ENCODE data around the gene PTPMT1. TPM values are rescaled to one million over a fixed set of nuclear protein-coding genes. Genes with fewer than 3 reads are reported as not detected.
"Not testable (repeated sequence)": the region's sequence is repeated elsewhere in the genome, so short reads cannot be mapped to it uniquely, and the experiment has no call there.

PTPMT1 gene, protein sequence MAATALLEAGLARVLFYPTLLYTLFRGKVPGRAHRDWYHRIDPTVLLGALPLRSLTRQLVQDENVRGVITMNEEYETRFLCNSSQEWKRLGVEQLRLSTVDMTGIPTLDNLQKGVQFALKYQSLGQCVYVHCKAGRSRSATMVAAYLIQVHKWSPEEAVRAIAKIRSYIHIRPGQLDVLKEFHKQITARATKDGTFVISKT
- total RNA-seq (2014; rRNA removed; shearing (Covaris generic); ENCODE audit: low replicate concordance): 24.4 and 86.0 TPM in 2 replicates

DNA sequence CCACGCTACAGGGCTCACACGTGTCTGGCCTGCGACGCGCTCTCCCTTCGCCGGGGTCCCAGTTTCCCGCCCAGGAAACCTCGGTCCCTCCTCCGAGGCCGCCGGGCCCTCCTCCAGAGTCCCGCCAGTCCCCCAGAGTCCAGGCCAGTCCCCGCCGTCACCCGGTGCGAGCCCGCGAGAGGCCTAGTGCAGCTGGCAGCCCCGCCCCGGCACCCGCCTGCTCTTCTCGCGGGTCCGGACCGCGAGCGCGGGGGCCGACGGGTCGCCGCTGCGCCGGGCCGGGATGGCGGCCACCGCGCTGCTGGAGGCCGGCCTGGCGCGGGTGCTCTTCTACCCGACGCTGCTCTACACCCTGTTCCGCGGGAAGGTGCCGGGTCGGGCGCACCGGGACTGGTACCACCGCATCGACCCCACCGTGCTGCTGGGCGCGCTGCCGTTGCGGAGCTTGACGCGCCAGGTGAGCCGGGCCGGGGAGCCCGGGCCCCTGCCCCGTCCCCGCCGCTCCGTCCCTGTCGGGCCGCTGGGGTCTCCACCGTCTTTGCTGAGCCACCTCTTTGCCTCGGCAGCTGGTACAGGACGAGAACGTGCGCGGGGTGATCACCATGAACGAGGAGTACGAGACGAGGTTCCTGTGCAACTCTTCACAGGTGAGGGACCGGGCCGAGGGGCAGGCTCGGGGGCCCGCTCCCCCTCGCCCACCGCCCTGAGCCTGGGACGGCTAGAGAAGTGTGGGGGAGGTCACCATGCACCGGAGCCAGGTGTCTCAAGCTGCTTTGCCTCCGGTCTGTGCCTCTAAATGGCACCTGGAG lies at the start of gene PTPMT1:
TSS of gene PTPMT1 (plus strand) at position 260 of the 809 bp plus-strand sequence. CDS start at position 284, 24 bp downstream.
- no peaks in the 10 kb centered on the region for H3K9me3 ChIP-seq
- peak within 1 kb of the TSS; percentile 91 for H3K4me3 ChIP-seq
- no peaks in the 10 kb centered on the region for H3K27me3 ChIP-seq
- DNase-seq: peak; percentile 84
- peaks cover 21% of the 10 kb centered on the region for H3K36me3 ChIP-seq

DNA sequence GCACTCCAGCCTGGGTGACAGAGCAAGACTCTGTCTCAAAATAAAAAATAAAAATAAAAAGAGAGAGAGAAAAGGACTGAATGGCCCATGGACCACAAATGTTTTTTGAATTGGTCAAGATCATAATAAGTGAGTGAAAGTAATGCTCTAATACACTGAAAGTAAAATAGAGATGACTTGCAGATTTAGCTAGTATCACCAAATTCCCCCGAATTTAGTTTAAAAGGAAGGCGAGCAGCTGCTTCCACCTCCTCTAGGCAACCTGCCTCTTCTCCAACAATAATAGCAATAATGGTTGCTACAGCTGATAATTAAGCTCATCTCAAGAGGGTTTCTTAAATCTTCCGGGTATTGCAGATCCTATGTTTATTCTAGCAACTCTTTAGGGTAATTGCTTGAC lies 49.2 kb upstream of the PTPMT1 start:
- no peaks in the 10 kb centered on the region for H3K9me3 ChIP-seq
- no peak overlapping the region for H3K4me3 ChIP-seq
- DNase-seq: no peak
- peaks cover 12% of the 10 kb centered on the region for H3K36me3 ChIP-seq
- no peaks in the 10 kb centered on the region for H3K27me3 ChIP-seq

DNA sequence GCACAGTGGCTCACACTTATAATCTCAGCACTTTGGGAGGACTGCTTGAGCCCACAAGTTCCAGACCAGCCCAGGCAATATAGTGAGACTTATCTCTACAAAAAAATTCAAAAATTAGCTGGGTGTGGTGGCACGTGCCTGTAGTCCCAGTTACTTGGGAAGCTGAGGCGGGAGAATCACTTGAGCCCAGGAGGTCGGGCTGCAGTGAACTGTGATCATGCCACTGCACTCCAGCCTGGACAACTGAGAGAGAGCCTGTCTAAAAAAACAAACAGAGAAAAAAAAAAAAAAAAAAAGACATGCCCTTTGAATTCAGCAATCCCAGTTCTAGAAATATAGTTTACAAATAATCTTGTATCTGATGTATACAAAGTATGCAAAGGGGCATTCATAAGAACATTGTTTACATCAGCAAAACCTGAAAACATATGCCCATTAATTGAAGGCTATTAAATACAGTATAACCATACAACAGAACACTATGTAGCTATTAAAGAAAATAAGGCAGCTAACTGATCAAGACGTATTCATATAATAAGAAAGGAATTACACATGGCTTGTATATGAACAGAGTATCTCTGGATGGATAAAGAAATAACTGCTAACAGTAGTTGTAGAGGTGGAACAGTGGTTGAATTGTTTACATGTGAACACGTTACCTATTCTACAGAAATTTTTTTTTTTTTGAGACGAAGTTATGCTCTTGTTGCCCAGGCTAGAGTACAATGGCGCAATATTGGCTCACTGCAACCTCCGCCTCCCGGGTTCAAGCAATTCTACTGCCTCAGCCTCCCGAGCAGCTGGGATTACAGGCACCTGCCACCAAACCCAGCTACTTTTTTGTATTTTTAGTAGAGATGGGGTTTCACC lies 48.2 kb upstream of the PTPMT1 start:
- no peaks in the 10 kb centered on the region for H3K27me3 ChIP-seq
- H3K9me3 ChIP-seq: no peaks in the 10 kb centered on the region
- no peak overlapping the region for H3K4me3 ChIP-seq
- peaks cover 12% of the 10 kb centered on the region for H3K36me3 ChIP-seq
- no peak for DNase-seq

DNA sequence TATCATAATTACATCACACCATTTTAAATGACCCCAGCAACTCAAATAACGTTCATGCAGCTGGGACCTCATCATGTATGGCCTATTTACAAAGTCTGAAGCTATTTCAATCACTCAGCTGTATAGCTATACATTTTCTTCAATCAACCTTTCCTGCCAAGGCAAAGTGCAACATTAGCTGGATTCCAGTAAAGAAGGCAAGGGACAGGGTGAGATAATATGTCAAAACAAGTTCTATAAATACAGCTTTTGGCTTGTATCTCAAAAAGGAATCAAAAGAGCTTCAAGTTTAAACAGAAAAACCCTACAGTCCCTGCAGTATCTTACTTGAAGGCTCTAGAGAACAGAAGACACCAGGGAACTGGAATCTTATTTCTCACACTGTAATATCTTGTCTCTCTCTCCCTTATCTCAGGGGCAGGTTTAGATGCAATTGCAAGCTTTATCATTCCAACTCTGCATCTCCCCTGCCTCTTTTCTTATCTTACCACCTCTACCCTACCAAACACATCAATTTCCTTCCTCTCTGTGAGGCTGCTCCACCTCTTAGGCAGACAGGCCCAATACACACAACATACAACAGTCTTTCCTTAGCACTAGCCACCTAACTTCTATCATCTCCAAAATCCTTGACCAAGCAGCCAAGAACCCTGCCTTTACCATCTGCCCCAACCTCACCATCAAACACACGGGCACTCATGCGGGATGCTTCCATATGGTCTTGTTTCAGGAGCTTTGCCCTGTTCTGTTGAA lies 47.0 kb upstream of the PTPMT1 start:
- no peak for DNase-seq
- no peak overlapping the region for H3K4me3 ChIP-seq
- H3K9me3 ChIP-seq: no peaks in the 10 kb centered on the region
- peaks cover 12% of the 10 kb centered on the region for H3K36me3 ChIP-seq
- no peaks in the 10 kb centered on the region for H3K27me3 ChIP-seq

DNA sequence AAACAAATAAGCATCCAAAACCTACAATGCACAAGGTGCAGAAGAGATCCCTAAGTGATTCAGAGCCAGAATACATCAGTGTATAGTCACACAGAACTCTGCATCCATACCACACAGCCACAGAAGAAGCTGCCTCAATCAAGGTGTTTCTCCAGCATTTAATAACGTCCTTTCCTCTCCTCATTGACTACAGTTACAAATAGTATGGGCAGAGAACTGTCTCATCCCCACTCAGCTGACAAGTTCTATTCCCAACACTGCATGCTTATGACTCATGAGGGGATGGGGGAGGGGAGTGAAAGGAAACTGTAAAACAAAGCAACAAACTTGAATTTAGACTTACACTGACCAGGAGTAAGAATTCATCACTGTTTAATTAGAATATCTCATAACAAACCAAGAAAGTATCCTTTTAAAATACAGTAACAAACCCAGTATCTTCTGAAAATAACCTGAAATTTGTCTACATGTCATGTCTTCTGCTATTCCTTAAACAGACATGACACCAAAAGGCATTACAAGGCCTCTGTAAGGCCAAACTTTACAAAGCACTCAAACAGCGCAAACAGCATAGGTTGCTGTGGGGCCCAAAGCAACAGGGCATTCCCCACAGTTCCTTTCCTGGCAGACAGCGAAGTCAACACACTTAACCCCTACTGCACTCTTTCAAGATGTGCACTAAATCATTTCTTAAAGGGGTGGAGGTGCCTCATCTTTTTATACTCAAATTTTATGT lies 41.7 kb upstream of the PTPMT1 start:
- H3K27me3 ChIP-seq: no peaks in the 10 kb centered on the region
- H3K9me3 ChIP-seq: no peaks in the 10 kb centered on the region
- H3K36me3 ChIP-seq: peaks cover 27% of the 10 kb centered on the region
- DNase-seq: peak; percentile 54
- no peak overlapping the region for H3K4me3 ChIP-seq

DNA sequence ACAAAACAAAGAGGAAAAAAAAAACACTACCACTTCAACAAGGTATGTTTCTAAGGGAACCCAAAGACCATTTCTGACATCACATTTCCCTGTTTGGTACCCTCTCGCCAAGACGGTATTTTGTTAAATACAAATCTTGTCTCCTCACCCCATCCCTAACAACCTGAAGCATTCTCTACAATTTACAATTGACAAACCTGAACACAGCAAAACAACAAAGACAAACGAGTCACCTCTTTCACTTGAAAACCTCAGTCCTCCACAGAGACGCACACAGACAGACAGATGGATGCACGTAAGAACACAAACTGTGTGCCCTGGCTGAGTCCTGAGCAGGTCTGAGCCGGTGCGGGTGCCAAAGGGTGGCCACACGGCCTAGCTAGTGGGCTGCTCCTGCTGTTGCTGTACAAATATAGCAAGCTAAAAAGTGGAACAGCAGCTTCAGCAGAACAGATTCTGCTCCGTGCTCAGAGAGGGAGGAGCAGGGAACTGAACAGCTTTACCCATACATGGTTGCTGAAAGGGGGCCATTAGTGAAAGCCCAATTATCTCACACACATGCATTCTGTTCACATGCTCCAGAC lies 41.0 kb upstream of the PTPMT1 start:
- H3K4me3 ChIP-seq: no peak overlapping the region
- H3K27me3 ChIP-seq: no peaks in the 10 kb centered on the region
- no peak for DNase-seq
- peaks cover 23% of the 10 kb centered on the region for H3K36me3 ChIP-seq
- H3K9me3 ChIP-seq: no peaks in the 10 kb centered on the region

DNA sequence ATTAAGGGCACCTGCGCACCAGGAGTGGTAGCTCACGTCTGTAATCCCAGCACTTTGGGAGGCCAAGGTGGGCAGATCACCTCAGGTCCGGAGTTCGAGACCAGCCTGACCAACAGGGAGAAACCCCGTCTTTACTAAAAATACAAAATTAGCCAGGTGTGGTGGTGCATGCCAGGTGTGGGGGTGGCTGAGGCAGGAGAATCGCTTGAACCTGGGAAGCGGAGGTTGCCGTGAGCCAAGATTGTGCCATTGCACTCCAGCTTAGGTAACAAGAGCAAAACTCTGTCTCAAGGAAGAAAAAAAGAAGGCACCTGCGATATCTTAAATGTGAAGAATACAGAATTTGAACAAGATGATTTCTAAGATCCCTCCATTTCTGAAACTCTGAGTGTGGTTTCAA lies 39.4 kb upstream of the PTPMT1 start:
- H3K9me3 ChIP-seq, H3K27me3 ChIP-seq, DNase-seq, H3K4me3 ChIP-seq: not testable (repeated sequence)
- H3K36me3 ChIP-seq: peaks cover 18% of the 10 kb centered on the region

DNA sequence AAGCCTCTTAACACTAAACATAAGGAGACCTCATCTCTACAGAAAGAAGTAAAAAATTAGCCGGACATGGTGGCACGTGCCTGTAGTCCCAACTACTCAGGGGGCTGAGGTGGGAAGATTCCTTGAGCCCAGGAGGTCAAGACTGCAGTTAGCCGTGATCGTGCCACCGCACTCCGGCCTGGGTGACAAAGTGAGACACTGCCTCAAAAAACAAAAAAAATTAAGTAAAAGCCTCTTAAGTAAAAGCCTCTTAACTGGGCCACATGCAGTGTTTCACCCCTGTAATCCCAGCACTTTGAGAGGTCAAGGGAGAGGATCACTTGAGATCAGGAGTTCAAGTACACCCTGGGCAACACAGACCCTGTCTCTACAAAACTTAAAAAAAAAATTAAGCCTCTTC lies 38.2 kb upstream of the PTPMT1 start:
- DNase-seq: no peak

DNA sequence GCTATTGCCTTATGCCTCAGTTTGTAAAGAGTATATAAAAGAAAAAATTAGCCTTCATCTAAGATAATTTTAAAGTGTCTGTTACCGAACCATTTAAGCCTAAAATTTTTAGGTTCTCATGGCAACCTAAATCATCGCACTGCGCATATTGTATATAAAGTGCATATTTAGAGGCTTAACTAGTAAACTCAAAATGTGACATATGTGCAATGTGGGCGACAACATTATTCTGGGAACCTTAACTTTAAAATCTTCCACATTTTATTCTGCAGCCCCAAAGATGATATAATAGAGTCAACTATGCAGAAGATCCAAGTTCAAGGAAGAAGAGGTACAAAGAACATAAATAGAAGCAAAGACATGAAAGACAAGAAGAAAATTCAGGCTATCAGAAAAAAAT lies 35.4 kb upstream of the PTPMT1 start:
- H3K27me3 ChIP-seq: no peaks in the 10 kb centered on the region
- H3K36me3 ChIP-seq: peaks cover 23% of the 10 kb centered on the region
- H3K9me3 ChIP-seq: no peaks in the 10 kb centered on the region
- DNase-seq: no peak
- H3K4me3 ChIP-seq: no peak overlapping the region

More for the DNA sequence above, 38.2 kb upstream of the PTPMT1 start:
- no peaks in the 10 kb centered on the region for H3K27me3 ChIP-seq
- peaks cover 21% of the 10 kb centered on the region for H3K36me3 ChIP-seq
- no peak overlapping the region for H3K4me3 ChIP-seq
- no peaks in the 10 kb centered on the region for H3K9me3 ChIP-seq

DNA sequence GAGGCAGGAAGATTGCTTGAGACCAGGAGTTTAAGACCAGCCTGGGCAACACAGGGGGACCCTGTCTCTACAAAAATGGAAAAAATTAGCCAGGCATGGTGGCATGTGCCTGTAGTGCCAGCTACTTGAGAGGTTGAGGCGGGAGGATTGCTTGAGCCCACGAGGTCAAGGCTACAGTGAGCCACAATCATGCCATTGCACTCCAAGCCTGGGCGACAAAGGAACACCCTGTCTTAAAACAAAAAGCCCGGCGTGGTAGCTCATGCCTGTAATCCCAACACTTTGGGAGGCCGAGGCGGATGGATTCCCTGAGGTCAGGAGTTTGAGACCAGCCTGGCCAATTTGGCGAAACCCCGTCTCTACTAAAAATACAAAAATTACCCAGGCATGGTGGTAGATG lies 34.7 kb upstream of the PTPMT1 start:
- H3K27me3 ChIP-seq, H3K4me3 ChIP-seq: not testable (repeated sequence)

DNA sequence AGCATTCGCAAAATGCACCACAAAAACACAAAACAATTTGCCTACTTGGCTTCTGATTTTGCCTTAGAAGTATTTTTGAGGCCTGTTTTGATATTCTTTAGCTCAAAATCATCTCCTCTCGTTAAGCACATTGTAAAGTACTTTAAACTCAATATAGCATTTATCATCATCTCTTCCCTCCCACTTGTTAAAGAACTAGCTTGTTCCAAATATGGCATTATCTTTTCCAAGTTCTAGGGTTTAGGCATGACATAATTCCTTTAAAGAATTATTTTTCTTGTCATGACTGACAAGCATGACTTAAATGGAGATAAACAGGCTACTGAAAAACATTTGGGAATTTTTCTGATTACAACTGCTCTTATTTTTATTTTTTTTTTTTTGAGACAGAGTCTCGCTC lies 33.7 kb upstream of the PTPMT1 start:
- Histone ChIP-seq H3K4me3 (no peak overlapping the region), H3K9me3 (no peaks in the 10 kb centered on the region), H3K36me3 (peaks cover 21% of the 10 kb centered on the region), H3K27me3 (no peaks in the 10 kb centered on the region)
- no peak for DNase-seq

More for the DNA sequence above, 34.7 kb upstream of the PTPMT1 start:
- DNase-seq, H3K9me3 ChIP-seq: not testable (repeated sequence)
- peaks cover 24% of the 10 kb centered on the region for H3K36me3 ChIP-seq

DNA sequence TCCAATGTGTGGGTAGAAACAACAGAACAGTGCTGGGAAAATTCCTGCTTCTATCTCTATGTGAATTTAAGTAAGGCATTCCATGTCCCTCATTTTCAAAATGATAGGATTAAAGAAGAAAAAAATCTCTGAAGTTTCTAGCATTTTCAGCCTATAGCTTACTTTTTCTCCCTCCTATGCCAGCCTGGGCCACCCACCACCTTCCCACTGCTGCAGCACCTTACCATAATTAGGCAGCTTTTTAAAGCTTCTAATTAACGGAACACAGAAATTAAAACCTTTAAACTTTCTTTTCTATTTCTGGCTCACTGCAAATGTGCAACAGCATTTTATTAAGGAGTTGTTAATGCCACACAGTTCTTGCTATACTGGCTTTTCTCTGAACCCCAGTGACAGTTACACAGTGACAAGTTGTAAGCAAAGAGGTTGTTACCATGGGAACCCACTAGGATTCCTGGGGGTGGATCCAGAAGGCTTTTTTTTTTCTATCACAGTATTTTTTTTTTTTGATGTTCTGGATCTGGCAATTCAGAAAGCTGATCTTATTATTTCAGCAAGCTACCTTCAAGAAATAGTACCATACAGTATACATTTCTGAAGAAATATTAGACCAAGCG lies 32.7 kb upstream of the PTPMT1 start:
- H3K9me3 ChIP-seq: no peaks in the 10 kb centered on the region
- no peak for DNase-seq
- no peak overlapping the region for H3K4me3 ChIP-seq
- no peaks in the 10 kb centered on the region for H3K27me3 ChIP-seq
- peaks cover 21% of the 10 kb centered on the region for H3K36me3 ChIP-seq

DNA sequence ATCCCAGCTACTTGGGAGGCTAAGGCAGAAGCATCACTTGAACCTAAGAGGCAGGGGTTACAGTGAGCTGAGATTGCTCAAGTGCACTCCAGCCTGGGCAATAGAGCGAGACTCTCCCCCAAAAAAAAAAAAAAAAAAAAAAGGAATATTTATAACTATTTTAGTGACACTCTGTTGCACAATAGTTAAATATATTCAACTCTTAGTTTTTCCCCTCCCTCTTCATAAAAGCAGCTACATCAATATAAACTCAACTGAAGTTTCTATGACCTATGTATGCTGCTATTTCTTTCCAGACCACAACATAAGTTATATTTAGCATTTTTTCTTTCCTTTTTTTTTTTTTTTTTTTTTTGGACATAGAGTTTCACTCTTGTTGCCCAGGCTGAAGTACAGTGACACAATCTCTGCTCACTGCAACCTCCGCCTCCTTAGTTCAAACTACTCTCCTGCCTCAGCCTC lies 31.7 kb upstream of the PTPMT1 start:
- H3K9me3 ChIP-seq: no peaks in the 10 kb centered on the region
- H3K27me3 ChIP-seq: no peaks in the 10 kb centered on the region
- no peak for DNase-seq
- no peak overlapping the region for H3K4me3 ChIP-seq
- peaks cover 21% of the 10 kb centered on the region for H3K36me3 ChIP-seq

DNA sequence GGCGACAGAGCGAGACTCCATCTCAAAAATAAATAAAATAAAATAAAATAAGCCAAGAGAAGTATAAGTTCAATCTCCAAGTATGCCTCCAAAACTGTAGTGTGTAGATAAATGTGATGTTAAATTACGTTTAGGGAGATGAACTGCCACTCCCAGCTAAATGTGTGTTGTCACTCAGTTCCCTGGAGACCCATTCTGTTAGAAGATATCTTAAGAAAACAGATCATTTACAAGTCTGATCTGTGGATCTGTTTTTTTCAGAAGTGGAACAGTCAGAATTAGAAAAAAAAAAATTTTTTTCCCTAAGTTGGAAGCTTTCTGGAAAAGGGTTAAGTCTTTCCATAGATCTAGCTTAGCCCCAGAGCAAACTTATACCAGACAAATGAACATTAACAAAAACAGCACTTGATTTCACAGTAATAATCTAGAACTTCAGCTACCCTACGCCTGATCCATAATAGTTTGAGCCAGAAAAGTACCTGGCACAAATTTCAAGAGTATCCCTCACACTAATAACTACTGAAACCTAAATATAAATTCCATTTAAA lies 30.6 kb upstream of the PTPMT1 start:
- Histone ChIP-seq H3K4me3 (no peak overlapping the region), H3K9me3 (no peaks in the 10 kb centered on the region), H3K27me3 (no peaks in the 10 kb centered on the region), H3K36me3 (peaks cover 21% of the 10 kb centered on the region)
- DNase-seq: no peak

DNA sequence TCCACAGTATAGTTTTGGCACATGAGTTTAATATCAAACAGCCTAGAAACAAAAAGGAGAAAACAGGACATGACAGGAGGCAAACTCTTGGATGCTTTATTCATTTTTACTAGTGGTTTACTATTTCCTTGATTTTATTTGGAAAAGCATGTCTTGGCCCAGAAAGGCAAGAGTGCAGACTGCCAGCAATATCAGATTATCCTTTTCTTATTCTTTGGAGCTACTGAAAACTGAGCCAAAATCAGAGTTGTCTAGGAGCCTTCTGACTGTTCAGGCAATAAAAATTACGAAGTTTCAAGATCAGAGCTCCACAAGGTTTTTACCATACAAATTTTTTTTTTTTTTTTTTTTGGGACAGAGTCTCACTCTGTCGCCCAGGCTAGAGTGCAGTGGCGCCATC lies 28.5 kb upstream of the PTPMT1 start:
- no peaks in the 10 kb centered on the region for H3K9me3 ChIP-seq
- H3K27me3 ChIP-seq: no peaks in the 10 kb centered on the region
- peaks cover 15% of the 10 kb centered on the region for H3K36me3 ChIP-seq
- H3K4me3 ChIP-seq: no peak overlapping the region
- DNase-seq: peak; percentile 25
